GM21390 (cell line): ENCODE results near the gene RGMB.

Experiments used
- ATAC-seq: cut with Tn5 transposase; IDR thresholded peaks from one replicate; pipeline ENCODE4 v1.9.1; 2021; ENCODE audit not compliant: unreplicated experiment

RGMB gene

GRCh38 chr5:98783051-98783649, 9.7 kb downstream of the RGMB start:
- ATAC-seq: no peak

DNA sequence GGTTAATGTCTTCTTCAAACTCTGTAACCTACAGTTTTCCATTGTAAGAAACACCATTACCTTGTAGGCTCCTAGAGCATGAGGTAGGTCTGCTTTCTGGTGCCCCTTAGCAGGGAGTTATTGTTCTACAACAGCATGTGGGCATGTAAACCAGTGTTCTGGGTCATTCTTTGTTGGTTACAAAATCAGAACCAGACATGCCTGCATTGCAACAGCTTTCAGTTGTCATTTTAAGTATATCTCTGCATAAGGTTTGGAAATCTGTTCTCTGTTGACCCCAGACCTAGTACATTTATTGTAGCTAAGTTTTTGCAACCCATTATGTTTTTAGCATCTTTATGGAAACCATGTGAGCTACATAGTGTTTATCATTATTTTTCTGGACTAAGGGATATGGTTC, 10.9 kb downstream of the RGMB start:
- no peak for ATAC-seq

DNA sequence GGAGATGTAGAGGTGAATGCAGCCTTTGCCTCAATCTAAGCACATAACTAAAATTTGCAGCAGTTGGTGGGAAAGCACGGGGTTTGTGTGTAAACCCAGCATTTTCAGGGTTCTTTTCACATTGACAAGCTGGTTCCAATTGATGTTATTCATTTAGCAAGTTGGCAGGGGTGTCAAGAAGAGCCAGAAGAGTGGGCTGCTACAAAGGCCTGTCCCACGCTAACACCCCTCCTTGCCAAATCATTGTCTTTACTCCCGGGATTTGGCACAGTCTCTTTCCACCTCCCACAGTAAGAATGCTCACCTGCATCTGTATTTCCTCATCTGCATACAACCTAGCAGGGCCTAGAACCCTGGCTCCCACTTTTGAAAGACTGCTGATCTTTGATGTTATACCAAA, 11.8 kb downstream of the RGMB start:
- no peak for ATAC-seq

- ATAC-seq: no peak
Measured at GRCh38 chr5:98786191-98786853, 12.9 kb downstream of the RGMB start.

DNA sequence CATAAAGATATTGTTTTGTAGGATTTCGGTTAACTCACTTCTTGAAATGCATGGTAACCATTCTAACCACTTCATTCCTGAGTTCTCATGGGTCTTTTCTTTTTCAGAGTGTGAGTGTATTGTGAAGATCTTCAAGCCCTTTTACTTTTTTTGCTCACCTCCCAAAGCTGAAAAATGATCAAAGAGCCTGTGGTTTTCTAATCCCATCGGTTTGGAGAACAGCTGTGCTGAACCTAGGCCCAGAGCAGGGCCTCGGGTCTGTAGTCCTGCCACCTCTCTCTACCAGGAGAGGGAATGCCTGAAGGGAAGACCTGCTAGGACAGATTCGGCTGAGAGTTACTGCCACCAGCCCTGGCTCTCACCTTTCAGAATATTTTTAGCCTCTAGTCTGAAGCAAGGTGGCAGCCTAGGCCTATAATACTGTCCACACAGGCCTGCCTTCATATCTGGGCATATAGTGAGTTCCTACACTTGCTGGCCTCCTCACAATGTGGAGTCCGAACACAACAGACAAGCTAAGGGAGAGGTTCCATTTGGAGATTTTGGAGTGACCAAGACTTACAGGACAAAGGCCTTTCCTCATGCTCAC, 13.8 kb downstream of the RGMB start:
- ATAC-seq: no peak

DNA sequence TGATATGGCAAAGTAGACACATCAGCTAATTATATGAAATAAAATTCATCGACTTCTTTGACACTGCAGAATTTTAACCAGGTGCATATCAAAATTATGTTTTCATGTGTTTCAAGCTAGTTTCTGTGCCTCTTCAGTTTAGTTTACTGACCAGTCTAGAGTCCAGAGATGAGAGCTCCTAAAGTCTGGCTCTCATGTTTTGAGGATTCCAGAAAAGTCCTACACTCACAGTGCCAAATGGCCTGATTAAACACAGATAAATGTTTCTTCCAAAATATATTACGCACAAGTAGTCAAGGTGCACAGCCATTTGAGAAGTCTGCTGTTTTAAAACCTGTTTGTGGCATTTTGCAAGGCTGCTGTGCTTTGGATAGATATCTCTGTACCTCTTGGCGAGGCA, 15.6 kb downstream of the RGMB start:
- no peak for ATAC-seq

- no peak for ATAC-seq
Measured at GRCh38 chr5:98791001-98791519, 17.6 kb downstream of the RGMB start.

- no peak for ATAC-seq
Measured at GRCh38 chr5:98791898-98792580, 18.6 kb downstream of the RGMB start.

DNA sequence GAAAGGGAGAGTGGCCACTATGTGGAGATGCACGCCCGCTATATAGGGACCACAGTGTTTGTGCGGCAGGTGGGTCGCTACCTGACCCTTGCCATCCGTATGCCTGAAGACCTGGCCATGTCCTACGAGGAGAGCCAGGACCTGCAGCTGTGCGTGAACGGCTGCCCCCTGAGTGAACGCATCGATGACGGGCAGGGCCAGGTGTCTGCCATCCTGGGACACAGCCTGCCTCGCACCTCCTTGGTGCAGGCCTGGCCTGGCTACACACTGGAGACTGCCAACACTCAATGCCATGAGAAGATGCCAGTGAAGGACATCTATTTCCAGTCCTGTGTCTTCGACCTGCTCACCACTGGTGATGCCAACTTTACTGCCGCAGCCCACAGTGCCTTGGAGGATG, 19.8 kb downstream of the RGMB start:
- ATAC-seq: no peak

GRCh38 chr5:98794001-98794400, 20.5 kb downstream of the RGMB start:
- ATAC-seq: no peak

DNA sequence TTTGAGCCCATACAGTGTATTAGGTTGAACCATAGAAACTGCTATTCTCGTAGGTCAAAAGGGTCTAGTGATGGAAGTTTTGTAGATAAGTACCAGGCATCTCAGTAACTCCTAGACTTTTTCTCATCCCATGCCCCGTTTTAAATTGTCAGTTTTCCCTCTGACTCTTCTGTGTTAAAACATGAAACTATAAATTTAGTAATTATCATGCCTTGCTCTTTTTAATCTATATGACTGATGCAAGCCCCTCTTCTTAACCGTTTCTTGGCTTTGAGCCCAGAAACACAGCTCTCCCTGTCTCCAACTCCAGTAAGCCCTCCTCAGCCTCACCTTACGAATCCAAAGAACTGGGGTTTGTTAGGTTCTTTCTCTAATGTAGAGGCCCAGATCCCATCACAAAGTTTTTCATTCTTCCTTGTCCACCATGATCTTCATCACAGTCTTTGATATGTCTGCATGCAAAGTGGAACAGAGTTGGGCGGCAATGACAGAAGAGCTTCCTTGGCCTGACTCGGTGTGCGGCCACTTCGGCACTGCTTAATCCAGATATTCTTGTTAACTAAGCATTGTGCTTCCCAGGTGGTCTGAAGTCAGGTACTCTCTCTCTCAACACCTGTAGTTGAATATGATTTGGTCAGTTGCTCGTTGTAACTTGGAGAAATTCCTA, 21.1 kb downstream of the RGMB start:
- no peak for ATAC-seq

DNA sequence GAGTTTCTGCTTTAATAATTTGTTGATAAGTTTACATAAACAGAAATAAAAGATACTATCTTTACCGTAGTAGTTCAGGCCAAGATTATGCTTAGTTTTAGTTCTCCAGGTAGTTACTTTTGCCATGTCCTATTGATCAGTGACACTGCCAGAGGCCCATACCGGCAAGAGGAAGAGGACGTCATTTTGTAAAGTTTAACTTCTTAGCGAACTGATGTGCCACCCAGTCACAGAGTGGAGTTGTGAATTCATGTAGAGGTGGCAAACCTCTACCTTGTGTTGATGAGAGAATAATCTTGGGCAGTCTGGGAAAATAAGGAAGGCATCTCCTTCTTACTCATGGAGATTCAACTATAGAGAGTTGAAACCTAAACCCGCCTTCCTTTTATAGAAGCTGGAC, 21.8 kb downstream of the RGMB start:
- ATAC-seq: no peak

GRCh38 chr5:98796197-98796972, 22.9 kb downstream of the RGMB start:
- peak; percentile 90 for ATAC-seq

DNA sequence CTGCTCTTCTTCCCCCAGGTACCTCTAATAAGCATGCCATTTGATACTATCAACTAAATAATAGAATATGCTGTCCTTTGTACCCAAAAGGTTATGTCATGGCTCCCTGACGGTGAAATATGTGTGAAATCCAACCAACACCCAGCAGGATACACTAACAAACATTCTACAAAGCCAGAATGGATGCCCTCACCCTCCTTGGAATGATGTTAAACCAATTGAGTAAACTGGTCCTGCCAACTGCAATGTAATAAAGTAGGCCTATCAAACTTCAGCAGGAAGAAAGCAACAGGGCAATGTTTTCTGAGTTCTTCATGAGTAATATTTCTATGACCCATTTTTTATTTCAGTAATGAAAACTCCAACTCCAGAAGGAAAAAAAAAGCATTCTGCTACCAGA, 24.9 kb downstream of the RGMB start:
- ATAC-seq: no peak

GRCh38 chr5:98798847-98799246, 25.4 kb downstream of the RGMB start:
- no peak for ATAC-seq

- no peak for ATAC-seq
Measured at GRCh38 chr5:98804066-98804465, 30.6 kb downstream of the RGMB start.

DNA sequence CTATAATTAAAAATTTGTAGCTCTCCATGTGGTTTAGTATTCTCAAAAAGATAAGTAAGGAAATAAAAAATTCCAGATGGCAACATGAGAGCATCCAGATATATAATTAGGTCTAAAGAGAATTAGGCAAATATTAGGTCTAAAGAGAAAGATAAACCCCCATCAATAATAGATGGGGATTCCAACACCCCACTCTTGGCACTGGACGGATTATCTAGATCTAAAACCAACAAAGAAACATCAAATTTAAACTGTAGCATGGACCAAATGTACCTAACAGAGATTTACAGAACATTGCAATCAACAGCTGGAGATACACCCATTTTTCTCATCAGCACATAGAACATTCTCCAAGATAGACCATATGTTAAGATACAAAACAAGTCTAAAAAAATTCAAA, 31.6 kb downstream of the RGMB start:
- ATAC-seq: no peak

DNA sequence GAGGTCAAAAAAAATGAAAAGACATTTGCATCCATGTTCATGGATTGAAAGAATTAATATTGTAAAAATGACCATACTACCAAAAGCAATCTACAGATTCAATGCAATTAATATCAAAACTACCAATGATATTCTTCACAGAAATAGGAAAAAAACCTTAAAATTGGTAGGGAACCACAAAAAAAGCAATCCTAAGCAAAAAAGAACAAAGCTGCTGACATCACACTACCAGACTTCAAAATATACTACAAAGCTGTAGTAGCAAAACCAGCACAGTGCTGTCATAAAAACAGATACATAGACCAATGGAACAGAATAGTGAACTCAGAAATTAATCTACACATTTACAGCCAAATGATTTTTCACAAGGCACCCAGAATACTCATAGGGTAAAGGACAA, 34.3 kb downstream of the RGMB start:
- no peak for ATAC-seq

GRCh38 chr5:98810206-98810605, 36.7 kb downstream of the RGMB start:
- ATAC-seq: no peak

GRCh38 chr5:98813755-98814154, 40.3 kb downstream of the RGMB start:
- ATAC-seq: no peak
